WTC11 (cell line): Measurements from ENCODE around the gene TLR10.

Source experiments
- CREB1 ChIP-seq: sonication (generic); formaldehyde crosslinking; IDR thresholded peaks from 2 replicates; pipeline ENCODE4 v1.8.0; 2023; ENCODE audit warnings: mild to moderate bottlenecking, missing genetic modification reagents
- ESRRA ChIP-seq: sonication (generic); formaldehyde crosslinking; IDR thresholded peaks from 2 replicates; pipeline ENCODE4 v1.8.1; 2022; ENCODE audit warnings: mild to moderate bottlenecking, missing genetic modification reagents, borderline replicate concordance
- MXD4 ChIP-seq: fragments of 250-450 bp; sonication (Bioruptor Pico); IDR thresholded peaks from 2 replicates; pipeline ENCODE4 v1.8.0; 2021; ENCODE audit warnings: mild to moderate bottlenecking, moderate library complexity, borderline replicate concordance
- NFYB ChIP-seq: sonication (generic); formaldehyde crosslinking; conservative IDR thresholded peaks from 2 replicates; pipeline ENCODE4 v1.8.0; 2022; ENCODE audit warnings: low read depth, missing genetic modification reagents
- NR3C1 ChIP-seq: sonication (generic); formaldehyde crosslinking; conservative IDR thresholded peaks from 2 replicates; pipeline ENCODE4 v1.8.1; 2023; ENCODE audit warnings: low read depth, mild to moderate bottlenecking, missing genetic modification reagents
- SMAD4 ChIP-seq: sonication (generic); formaldehyde crosslinking; IDR thresholded peaks from 2 replicates; pipeline ENCODE4 v1.8.0; 2022; ENCODE audit warnings: mild to moderate bottlenecking, missing genetic modification reagents
- TEAD4 ChIP-seq: sonication (generic); formaldehyde crosslinking; IDR thresholded peaks from 2 replicates; pipeline ENCODE4 v1.8.0; 2022; ENCODE audit warnings: mild to moderate bottlenecking, missing genetic modification reagents
- TP53 ChIP-seq: sonication (generic); formaldehyde crosslinking; IDR thresholded peaks from 2 replicates; pipeline ENCODE4 v1.8.1; 2023; ENCODE audit warnings: mild to moderate bottlenecking, missing genetic modification reagents
- TF ChIP-seq, protein P1 (sequence below): fragments of 200-600 bp; IDR thresholded peaks from 2 replicates; pipeline ENCODE4 v1.8.0; 2022; ENCODE audit warnings: antibody characterized with exemption
- TF ChIP-seq, protein P2 (sequence below): sonication (generic); formaldehyde crosslinking; IDR thresholded peaks from 2 replicates; pipeline ENCODE4 v1.8.1; 2022; ENCODE audit warnings: mild to moderate bottlenecking, moderate library complexity, missing genetic modification reagents
- TF ChIP-seq, protein P3 (sequence below): sonication (generic); formaldehyde crosslinking; IDR thresholded peaks from 2 replicates; pipeline ENCODE4 v1.8.1; 2022; ENCODE audit warnings: low read depth, missing genetic modification reagents, borderline replicate concordance

DNA sequence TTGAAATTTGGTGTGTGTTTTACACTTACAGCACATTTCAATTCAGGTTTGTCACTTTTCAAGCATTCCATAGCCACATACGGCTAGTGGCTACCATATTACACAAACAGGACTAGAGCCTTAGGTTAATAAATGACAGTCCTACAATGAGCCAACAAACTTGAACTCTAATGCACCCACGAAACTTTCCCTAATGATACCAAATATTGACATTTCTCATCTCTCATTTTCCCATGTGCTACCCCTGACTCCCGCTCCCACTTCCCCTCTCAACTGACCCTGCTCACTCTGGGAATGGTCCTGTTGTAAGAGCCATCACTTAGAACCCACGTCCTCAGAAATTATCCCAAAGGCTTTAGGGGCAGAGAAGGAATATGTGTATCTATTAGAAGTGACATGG lies 4.9 kb upstream of the TLR10 start:
- no peak for TF ChIP-seq TP53
- TF ChIP-seq, protein P1, sequence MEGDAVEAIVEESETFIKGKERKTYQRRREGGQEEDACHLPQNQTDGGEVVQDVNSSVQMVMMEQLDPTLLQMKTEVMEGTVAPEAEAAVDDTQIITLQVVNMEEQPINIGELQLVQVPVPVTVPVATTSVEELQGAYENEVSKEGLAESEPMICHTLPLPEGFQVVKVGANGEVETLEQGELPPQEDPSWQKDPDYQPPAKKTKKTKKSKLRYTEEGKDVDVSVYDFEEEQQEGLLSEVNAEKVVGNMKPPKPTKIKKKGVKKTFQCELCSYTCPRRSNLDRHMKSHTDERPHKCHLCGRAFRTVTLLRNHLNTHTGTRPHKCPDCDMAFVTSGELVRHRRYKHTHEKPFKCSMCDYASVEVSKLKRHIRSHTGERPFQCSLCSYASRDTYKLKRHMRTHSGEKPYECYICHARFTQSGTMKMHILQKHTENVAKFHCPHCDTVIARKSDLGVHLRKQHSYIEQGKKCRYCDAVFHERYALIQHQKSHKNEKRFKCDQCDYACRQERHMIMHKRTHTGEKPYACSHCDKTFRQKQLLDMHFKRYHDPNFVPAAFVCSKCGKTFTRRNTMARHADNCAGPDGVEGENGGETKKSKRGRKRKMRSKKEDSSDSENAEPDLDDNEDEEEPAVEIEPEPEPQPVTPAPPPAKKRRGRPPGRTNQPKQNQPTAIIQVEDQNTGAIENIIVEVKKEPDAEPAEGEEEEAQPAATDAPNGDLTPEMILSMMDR = no peak
- no peak for TF ChIP-seq TEAD4 (CRISPR knock-in tag)
- TF ChIP-seq SMAD4 (CRISPR knock-in tag) = no peak
- TF ChIP-seq NR3C1 (CRISPR knock-in tag) = no peak
- TF ChIP-seq, protein P2, sequence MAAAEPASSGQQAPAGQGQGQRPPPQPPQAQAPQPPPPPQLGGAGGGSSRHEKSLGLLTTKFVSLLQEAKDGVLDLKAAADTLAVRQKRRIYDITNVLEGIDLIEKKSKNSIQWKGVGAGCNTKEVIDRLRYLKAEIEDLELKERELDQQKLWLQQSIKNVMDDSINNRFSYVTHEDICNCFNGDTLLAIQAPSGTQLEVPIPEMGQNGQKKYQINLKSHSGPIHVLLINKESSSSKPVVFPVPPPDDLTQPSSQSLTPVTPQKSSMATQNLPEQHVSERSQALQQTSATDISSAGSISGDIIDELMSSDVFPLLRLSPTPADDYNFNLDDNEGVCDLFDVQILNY (CRISPR knock-in tag) = no peak
- TF ChIP-seq ESRRA = no peak
- no peak for TF ChIP-seq MXD4
- TF ChIP-seq, protein P3, sequence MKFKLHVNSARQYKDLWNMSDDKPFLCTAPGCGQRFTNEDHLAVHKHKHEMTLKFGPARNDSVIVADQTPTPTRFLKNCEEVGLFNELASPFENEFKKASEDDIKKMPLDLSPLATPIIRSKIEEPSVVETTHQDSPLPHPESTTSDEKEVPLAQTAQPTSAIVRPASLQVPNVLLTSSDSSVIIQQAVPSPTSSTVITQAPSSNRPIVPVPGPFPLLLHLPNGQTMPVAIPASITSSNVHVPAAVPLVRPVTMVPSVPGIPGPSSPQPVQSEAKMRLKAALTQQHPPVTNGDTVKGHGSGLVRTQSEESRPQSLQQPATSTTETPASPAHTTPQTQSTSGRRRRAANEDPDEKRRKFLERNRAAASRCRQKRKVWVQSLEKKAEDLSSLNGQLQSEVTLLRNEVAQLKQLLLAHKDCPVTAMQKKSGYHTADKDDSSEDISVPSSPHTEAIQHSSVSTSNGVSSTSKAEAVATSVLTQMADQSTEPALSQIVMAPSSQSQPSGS (CRISPR knock-in tag) = no peak
- no peak for TF ChIP-seq CREB1
- no peak for TF ChIP-seq NFYB (CRISPR knock-in tag)
